NCI-H510A (cell line): ENCODE results near the gene JARID2.
"Not testable (repeated sequence)": the region's sequence is repeated elsewhere in the genome, so short reads cannot be mapped to it uniquely, and the experiment has no call there.

Experiments
- DNase-seq: peaks from one replicate; lab custom pipeline; 2025; lab: John Stamatoyannopoulos, UW

The JARID2 gene

GRCh38 chr6:15310680-15311079 is 64.8 kb downstream of the JARID2 start:
- DNase-seq: no peak

DNA sequence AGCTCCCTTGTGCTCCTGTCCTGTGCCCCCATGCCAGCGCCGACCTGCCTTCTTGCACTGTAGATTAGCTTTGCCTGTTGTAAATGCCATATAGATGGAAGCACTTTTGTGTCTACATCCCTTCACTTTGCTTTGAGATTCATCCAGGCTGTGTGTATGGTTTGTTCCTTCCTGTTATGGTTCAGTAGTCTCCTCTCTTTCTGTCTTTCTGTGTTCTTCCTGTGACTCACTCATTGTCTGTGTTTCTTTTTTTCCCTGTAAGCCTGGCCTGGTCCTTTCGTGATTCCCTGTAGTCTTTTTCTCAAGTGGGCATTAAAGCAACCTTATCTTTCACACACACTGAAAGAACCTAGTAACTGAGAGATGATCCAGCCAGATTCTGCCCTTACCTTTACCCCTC is 66.6 kb downstream of the JARID2 start:
- no peak for DNase-seq

DNA sequence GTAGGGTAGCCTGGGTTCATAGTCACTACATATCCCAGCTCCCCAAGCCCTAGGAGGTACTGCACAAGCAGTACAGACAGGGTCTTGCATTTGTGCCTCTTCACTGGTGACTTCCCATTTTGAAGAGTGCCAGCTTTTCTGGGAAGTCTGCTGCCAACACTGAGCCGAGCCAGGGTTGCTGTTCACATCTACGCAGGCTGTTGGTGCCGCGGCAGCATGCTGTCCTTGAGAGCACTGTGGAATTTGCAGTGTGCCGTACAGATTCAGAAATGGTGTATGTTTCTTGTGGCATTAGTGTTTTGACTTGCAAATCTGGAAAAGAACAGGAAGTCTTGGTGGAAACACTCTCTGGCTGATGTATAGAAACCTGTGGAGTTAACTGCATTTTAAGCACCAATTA is 67.5 kb downstream of the JARID2 start:
- no peak for DNase-seq

DNA sequence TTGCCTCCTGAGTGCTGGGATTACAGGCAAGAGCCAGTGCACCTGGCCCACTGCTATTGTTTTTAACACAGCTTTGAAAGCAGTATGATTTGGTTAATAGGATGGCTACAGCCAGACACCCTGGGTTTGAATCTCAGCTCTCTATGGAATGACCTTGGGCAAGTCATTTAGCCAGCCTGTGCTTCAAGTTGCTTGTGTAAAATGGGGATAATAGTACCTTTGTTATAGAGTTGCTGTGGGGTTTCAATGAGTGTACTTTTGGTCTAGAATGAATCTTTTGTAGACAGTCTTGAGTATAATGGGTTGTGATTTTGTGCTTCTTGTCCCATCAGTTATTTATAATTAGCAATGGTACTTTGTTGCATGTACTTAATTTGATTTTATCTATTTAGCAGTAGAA is 70.9 kb downstream of the JARID2 start:
- DNase-seq: no peak

GRCh38 chr6:15317251-15317650 is 71.4 kb downstream of the JARID2 start:
- DNase-seq: no peak

DNA sequence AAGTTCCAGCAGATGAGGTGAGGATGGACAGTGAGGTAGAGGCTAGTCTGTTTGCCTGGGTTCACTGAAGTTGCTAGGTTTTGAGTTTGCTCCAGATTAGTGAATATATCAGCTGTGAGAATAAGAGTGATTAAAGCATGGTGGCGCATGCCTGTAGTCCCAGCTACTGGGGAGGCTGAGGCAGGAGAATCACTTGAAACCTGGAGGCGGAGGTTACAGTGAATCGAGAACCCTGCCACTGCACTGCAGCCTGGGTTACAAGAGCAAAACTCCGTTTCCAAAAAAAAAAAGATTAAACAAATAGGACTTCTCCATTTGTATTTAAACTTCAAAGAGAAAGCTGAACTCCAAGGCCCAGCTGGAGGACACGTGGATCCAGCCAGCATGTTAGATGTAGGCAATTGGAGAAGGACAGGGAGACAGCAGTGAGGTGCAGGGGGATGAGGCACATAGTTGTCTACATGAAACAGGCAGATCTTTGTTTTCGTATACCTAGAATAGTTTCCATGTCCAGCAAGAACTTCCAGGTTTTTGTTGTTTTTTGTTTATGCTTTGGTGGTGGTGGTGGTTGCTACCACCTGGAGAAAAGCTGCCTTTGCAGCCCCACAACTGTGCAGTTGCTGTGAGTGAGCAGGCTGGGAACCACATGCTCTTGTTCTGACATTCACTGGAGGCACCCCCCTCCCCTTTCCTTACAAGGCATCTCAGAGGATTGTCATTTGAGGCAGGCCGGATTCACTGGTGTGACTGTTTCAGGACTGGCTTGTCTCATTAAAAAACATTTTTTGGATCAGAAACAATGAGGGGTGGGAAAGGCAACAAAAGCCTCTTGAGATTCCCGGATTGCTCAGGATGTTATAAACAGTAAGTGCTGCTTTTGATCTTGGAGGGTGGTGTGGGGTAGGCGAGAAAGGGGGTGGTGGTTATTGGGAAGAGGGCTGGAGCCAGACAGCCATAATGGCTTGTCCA is 72.3 kb downstream of the JARID2 start:
- DNase-seq: no peak

GRCh38 chr6:15319677-15320076 is 73.8 kb downstream of the JARID2 start:
- DNase-seq: no peak

GRCh38 chr6:15320693-15321092 is 74.8 kb downstream of the JARID2 start:
- no peak for DNase-seq

- DNase-seq: no peak
These were observed 76.3 kb downstream of the JARID2 start for GRCh38 chr6:15322184-15322583.

- no peak for DNase-seq
These were observed 77.1 kb downstream of the JARID2 start for GRCh38 chr6:15322781-15323536.

- DNase-seq: not testable (repeated sequence)
These were observed 77.7 kb downstream of the JARID2 start for GRCh38 chr6:15323611-15324010.

GRCh38 chr6:15324427-15324985 is 78.6 kb downstream of the JARID2 start:
- no peak for DNase-seq

DNA sequence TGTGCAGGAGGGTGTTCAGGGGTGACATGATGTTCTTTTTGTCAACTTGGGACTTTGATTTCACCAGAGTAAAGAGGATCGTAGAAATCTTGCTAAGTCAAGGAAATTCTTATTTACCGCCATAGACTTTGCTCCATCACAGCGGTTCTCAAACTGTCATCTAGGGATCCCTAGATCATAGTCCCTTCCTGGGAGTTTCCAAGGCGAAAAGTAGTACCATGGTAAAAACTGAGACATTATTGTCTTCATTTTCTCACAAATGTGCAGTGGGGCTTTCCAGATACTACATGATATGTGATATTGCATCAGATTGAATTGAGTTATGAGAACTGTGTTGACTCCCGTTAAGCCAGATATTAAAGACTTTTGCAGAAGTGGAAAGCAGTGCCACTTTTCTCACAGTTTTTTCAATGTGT is 79.7 kb downstream of the JARID2 start:
- DNase-seq: no peak

GRCh38 chr6:15326067-15326614 is 80.3 kb downstream of the JARID2 start:
- DNase-seq: no peak

DNA sequence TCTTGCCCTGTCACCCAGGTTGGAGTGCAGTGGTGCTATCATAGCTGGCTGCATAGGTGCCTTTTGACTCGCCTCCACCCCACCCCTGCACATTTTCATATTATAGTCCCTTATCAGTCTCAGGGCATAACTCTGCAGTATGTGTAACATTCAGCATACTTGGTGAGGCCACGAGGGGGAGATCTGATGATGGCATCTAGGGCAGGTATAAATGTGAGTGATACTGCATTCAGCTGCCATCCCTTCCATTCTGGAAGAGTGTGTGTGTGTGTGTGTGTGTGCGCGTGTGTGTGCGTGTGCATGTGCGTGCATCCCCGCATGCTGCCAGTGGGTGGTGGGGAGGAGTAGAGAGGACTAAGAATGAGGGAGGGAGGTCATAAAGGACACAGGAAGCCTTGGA is 81.4 kb downstream of the JARID2 start:
- DNase-seq: peak; percentile 12

GRCh38 chr6:15329197-15329671 is 83.4 kb downstream of the JARID2 start:
- DNase-seq: no peak

DNA sequence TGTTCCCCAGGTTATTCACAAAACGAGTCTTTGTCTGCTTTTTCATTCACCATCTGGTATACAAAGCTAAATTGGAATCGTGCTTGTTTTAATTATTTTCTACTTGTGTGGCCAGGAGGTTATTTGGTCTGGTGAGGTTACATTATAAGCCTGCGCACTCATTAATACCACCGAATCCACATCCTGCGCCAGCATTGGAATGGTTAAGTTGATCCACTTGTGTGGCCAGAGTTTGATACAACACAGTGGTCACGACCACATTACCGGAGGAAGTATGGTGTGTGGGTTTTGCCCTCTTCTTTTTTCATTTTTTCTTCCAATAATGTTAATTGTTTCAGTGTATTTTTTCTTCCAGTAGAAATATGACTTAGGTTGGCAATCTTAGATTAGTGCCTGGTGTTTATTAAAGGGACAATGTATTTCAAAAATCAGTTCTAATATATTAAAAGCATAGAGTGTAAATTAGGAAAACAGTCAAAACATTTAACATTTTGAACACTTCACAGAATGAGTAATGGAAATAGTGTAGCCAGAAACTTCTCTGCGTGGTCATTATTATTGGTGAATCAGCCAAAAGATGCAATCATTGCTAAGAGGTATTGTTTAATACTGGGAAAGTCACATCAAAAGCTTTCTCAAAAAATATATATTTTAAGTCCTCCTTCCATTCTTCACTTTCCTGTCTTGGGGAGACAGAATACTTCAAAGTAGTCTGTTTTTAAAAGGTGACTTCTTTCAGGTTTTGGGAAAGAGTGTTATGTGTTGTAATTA is 84.5 kb downstream of the JARID2 start:
- DNase-seq: no peak

- DNase-seq: no peak
These were observed 85.3 kb downstream of the JARID2 start for GRCh38 chr6:15331143-15331542.

DNA sequence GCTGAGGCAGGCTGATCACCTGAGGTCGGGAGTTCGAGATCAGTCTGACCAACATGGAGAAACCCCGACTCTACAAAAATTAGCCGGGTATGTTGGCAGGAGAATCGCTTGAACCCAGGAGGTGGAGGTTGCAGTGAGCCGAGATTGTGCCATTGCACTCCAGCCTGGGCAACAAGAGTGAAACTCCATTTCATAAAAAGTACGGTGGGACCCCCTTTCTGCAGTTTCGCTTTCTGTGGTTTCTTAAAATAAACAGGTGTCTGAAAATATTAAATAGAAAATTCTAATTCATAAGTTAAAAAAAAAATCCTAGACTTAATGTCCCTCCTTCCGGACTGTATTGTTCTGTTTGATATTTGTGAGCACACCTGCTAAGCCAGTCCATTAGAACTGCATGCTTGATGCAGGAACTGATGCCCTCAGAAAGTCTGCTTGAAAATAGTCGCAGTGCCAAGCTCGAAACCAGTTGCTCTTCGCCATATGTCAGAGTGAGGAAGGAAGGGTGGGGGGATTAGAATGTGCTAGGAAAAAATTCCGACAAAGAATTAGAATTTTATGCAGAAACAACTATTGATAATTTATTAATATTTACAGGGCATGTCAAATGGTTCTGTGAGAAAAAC is 85.9 kb downstream of the JARID2 start:
- no peak for DNase-seq

DNA sequence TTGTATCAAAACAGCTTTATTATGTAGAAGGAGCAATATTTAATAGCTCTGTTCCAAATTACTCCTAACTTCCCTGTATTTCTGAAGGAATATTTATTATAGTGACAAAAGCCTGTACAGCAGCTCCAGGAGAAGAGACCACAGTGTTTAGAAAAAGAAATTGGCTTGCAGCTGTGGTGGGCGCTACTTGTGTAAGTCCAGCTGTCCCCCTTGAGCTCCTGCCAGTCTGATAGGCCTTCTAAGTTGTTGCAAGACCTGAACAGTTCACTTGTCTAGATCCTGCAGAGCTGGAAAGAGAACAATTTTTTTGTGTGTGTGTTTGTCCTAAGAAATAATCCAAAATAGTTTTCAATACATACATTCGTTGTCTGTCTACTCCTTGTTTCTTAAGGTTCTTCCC is 86.6 kb downstream of the JARID2 start:
- no peak for DNase-seq

- no peak for DNase-seq
These were observed 89.5 kb downstream of the JARID2 start for GRCh38 chr6:15335385-15335784.
